GM21528 (cell line): Measurements from ENCODE around the gene CXorf51B.
"Not testable (repeated sequence)": the region's sequence is repeated elsewhere in the genome, so short reads cannot be mapped to it uniquely, and the experiment has no call there.

Experiments
- ATAC-seq: cut with Tn5 transposase; IDR thresholded peaks from one replicate; pipeline ENCODE4 v1.9.1; 2021; ENCODE audit warnings: mild to moderate bottlenecking, moderate library complexity; ENCODE audit not compliant: unreplicated experiment, low FRiP score

The CXorf51B gene

GRCh38 chrX:146809471-146809870, at the start of gene CXorf51B:
CXorf51B (plus strand) TSS chrX:146809771; CDS start chrX:146809792, 21 bp downstream.
- not testable (repeated sequence) for ATAC-seq

DNA sequence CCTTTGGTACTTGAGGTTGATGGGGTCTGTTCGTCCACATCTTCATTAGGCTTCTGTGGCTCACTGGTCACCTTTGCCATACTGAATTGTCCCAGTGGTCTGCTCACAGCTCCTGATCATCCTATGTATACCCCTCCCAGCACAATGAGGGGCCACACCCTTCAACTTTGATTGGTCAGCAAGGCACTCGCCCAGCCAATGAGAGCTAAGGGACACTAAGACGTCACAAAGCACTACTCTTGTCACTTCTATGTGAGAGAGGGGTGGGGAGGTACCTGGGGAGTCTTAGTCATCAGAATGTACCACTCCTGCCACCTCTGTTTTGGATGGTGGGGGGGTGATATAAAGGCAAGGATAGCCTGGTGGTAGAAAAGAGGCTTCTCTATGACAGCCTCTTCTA, 5.1 kb downstream of the CXorf51B start, which contains the start of gene CXorf51A:
Gene CXorf51A (minus strand): TSS at position 101 of the 400 bp plus-strand sequence. CDS start 21 bp downstream, at position 80.
- not testable (repeated sequence) for ATAC-seq

DNA sequence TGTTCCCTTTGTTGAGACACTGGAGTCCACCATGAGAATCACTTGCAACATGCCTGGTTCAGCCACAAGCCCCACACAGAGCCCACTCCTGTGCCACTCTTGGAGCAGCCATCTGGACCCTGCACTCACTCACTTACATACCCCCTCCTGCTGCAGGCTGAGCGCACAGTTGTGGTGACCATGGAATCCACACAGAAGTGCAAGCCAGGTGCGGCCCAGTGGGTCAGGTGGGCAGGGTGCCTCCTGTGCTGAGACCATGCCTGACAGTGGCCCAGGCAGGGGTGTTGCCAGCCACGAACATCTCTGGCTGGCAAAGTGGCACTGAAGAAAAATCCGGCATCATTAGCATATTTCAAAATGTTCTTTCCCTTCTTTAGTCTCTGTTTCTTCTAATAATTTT, 22.4 kb downstream of the CXorf51B start:
- ATAC-seq = no peak

DNA sequence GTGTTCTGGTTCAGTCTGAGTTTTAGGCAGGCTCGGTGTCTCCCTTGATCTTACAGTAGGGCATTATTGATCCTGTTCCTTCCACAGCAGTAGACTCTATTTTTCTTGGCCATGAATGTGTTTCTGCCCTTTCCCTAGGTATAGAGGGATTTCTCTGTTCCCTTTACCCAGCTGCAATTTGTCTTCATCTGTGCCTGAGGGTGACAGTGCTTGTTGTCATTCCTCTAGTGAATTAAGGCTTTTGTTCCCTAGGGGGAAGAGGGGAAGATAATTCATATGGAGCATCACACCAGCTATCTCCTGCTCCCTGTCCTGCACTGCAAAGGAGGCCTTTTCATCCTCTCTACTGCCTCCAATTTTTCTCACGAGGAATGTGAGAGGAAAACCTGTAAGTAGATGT, 44.7 kb downstream of the CXorf51B start:
- ATAC-seq = no peak
